Stomach (tissue), 4 donors: ENCODE results near the gene AK2.
A peak's percentile ranks its signal among the peaks of the same experiment; 100 is the strongest.

Experiments used
- EP300 ChIP-seq: sonication (generic); formaldehyde crosslinking; IDR thresholded peaks from one replicate; pipeline ENCODE4 v1.6.1; 2017; ENCODE audit warnings: antibody characterized with exemption
- POLR2AphosphoS5 ChIP-seq, 3 donors: sonication (generic); formaldehyde crosslinking; IDR thresholded peaks; one replicate each; pipeline ENCODE4 v1.6.1; 2016; ENCODE audit warnings: antibody characterized with exemption in 3 of 3
- TF ChIP-seq, protein P1 (sequence below), 7 experiments: fragments of 450-650 bp in 4 of 7; fragments of 200-600 bp in 3 of 7; sonication (generic) in 3 of 7; IDR thresholded peaks; one replicate each; pipeline ENCODE4 v1.5.1; 2016 to 2019; ENCODE audit warnings: antibody characterized with exemption in 7 of 7, control low read depth in 2 of 7, mild to moderate bottlenecking in 1 of 7

- TF ChIP-seq, protein P1, sequence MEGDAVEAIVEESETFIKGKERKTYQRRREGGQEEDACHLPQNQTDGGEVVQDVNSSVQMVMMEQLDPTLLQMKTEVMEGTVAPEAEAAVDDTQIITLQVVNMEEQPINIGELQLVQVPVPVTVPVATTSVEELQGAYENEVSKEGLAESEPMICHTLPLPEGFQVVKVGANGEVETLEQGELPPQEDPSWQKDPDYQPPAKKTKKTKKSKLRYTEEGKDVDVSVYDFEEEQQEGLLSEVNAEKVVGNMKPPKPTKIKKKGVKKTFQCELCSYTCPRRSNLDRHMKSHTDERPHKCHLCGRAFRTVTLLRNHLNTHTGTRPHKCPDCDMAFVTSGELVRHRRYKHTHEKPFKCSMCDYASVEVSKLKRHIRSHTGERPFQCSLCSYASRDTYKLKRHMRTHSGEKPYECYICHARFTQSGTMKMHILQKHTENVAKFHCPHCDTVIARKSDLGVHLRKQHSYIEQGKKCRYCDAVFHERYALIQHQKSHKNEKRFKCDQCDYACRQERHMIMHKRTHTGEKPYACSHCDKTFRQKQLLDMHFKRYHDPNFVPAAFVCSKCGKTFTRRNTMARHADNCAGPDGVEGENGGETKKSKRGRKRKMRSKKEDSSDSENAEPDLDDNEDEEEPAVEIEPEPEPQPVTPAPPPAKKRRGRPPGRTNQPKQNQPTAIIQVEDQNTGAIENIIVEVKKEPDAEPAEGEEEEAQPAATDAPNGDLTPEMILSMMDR (IDR thresholded peaks at IDR 0.05), result no peak
- TF ChIP-seq EP300, result no peak
- TF ChIP-seq POLR2AphosphoS5 (IDR thresholded peaks at IDR 0.05), result peak; percentile 79 to 96 (median 80)
Observed at GRCh38 chr1:33010932-33011731, 25.6 kb downstream of the AK2 start.
